Stimulated activated memory B cell treated with anti-CD40 and anti-IgM and Interleukin-4, amounts not matched to agents 10 μg/mL and 1 μg/mL and 100 μg/mL, for 72 hours (primary cell): ENCODE measurements around the gene KRT82.
"Not testable (repeated sequence)": the region's sequence is repeated elsewhere in the genome, so short reads cannot be mapped to it uniquely, and the experiment has no call there.

Experiments
- ATAC-seq: fragments of 150-1000 bp; cut with Tn5 transposase; 2 replicates; pipeline ENCODE4 v1.10.0; 2021
- H3K27ac Mint-ChIP-seq: one replicate; pipeline ENCODE4 v1.8.0; 2022; ENCODE audit warnings: mild to moderate bottlenecking, mixed read lengths
- H3K27me3 Mint-ChIP-seq: one replicate; pipeline ENCODE4 v1.8.0; 2022; ENCODE audit warnings: mixed read lengths
- H3K36me3 Mint-ChIP-seq: one replicate; pipeline ENCODE4 v1.8.0; 2022; ENCODE audit warnings: mixed read lengths
- H3K4me1 Mint-ChIP-seq: one replicate; pipeline ENCODE4 v1.8.0; 2022; ENCODE audit warnings: mixed read lengths
- H3K4me3 Mint-ChIP-seq: one replicate; pipeline ENCODE4 v1.8.0; 2022; ENCODE audit warnings: mild to moderate bottlenecking, moderate library complexity, mixed read lengths
- H3K9me3 Mint-ChIP-seq: one replicate; pipeline ENCODE4 v1.8.0; 2022; ENCODE audit warnings: mixed read lengths

The KRT82 gene

GRCh38 chr12:52356031-52356761 lies 49.9 kb downstream of the KRT82 start:
- Mint-ChIP-seq H3K4me1 (peaks cover 35% of the 10 kb centered on the region), H3K27me3 (peaks cover 32% of the 10 kb centered on the region), H3K9me3 (no peaks in the 10 kb centered on the region), H3K4me3 (no peak overlapping the region), H3K36me3 (no peaks in the 10 kb centered on the region), H3K27ac (no peak overlapping the region)
- ATAC-seq: peak; percentile 32

GRCh38 chr12:52355176-52355575 lies 51.0 kb downstream of the KRT82 start:
- H3K36me3 Mint-ChIP-seq: no peaks in the 10 kb centered on the region
- peaks cover 22% of the 10 kb centered on the region for H3K27me3 Mint-ChIP-seq
- no peak overlapping the region for H3K27ac Mint-ChIP-seq
- no peak for ATAC-seq
- H3K9me3 Mint-ChIP-seq: no peaks in the 10 kb centered on the region
- H3K4me3 Mint-ChIP-seq: no peak overlapping the region
- H3K4me1 Mint-ChIP-seq: peaks cover 34% of the 10 kb centered on the region

DNA sequence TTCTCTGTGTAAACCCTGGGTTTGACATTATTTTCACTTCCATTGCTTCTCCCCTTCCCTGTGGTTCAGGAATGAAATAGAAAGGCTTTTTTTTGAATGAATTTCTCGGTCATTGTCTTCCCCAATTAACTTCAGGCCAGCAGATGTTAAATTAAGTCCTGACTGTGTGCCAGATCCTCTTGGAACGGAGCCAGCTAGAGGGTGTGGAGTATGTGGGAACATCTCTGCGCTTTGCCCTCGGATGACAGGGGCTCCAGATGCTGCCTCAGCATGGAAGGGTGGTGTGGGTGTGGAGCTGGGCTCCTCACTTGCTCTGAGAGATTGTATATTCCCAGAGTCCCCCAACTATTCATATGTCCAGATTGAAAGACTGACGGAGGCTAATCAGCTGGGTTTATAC lies 51.9 kb downstream of the KRT82 start:
- no peak for ATAC-seq
- Mint-ChIP-seq H3K4me1 (peaks cover 25% of the 10 kb centered on the region), H3K4me3 (no peak overlapping the region)

DNA sequence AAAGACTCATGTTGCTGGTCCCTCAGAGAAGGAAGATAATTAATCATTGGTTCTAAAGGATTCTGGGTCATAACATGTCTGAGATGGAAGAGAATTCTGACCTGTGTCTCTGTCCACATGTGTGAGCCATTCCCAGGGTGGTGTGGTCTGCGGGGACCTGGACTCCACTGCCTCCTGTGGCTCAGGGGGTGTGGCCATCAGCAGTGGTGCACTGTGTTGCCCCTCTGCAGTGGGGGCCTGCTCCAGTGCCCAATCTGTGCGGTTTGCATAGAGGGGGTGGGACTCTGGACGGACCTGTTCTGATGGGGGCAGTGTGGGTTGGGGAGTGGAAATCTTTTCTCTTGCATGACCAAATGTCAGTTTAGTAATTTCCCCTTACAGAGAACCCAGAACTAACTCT lies 52.4 kb downstream of the KRT82 start:
- no peak overlapping the region for H3K27ac Mint-ChIP-seq

More for the DNA sequence above, 51.9 kb downstream of the KRT82 start:
- Mint-ChIP-seq H3K27ac (no peak overlapping the region), H3K27me3 (peaks cover 13% of the 10 kb centered on the region), H3K9me3 (no peaks in the 10 kb centered on the region), H3K36me3 (no peaks in the 10 kb centered on the region)

DNA sequence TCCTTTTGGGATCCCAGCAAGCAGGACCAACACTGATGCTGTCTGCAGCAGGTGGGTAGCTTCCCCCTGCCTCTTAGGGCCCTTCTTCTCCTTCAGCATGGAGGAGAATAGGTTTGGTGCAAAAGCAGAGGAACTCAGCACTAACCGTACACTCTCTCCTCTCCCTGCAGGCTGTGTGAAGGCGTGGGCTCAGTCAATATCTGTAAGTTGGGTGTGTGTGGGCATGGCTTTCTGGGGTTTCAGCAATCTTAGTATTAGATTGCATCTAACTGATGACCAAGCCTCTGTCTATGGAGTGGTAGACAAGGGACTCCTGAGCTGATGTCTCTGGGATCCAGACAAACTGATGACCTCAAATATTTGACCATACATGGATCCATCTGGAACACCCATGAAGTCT lies 53.2 kb downstream of the KRT82 start:
- H3K36me3 Mint-ChIP-seq: no peaks in the 10 kb centered on the region
- no peaks in the 10 kb centered on the region for H3K9me3 Mint-ChIP-seq
- ATAC-seq: no peak
- no peak overlapping the region for H3K4me3 Mint-ChIP-seq
- peaks cover 12% of the 10 kb centered on the region for H3K4me1 Mint-ChIP-seq
- H3K27ac Mint-ChIP-seq: no peak overlapping the region
- peaks cover 13% of the 10 kb centered on the region for H3K27me3 Mint-ChIP-seq

More for the DNA sequence above, 52.4 kb downstream of the KRT82 start:
- no peaks in the 10 kb centered on the region for H3K9me3 Mint-ChIP-seq
- H3K27me3 Mint-ChIP-seq: peaks cover 9% of the 10 kb centered on the region
- ATAC-seq: no peak
- H3K36me3 Mint-ChIP-seq: no peaks in the 10 kb centered on the region
- no peak overlapping the region for H3K4me3 Mint-ChIP-seq
- peaks cover 20% of the 10 kb centered on the region for H3K4me1 Mint-ChIP-seq

GRCh38 chr12:52351196-52352059 lies 54.7 kb downstream of the KRT82 start:
- peaks cover 6% of the 10 kb centered on the region for H3K4me1 Mint-ChIP-seq
- no peak overlapping the region for H3K4me3 Mint-ChIP-seq
- H3K36me3 Mint-ChIP-seq: no peaks in the 10 kb centered on the region
- H3K27ac Mint-ChIP-seq: no peak overlapping the region
- peaks cover 17% of the 10 kb centered on the region for H3K27me3 Mint-ChIP-seq
- no peaks in the 10 kb centered on the region for H3K9me3 Mint-ChIP-seq
- ATAC-seq: no peak

DNA sequence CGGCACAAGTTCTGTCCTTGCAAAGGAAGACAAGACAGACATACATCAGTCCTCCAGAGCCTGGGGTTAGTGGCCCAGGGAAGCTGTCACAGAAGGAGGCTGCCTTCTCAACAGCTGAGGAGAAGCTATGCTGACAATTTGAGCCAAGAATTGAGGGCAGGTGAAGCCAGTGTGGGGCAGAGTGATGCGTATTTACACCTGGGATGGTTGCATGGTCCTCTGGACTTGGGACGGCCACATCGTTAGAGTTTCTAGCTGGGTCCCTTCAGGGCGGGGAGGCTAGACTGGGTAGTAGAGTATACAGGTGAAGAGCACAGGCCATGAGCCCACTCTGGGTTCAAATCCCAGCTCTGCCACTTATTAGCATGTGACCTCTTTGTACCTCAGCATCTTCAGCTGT lies 55.3 kb downstream of the KRT82 start:
- Mint-ChIP-seq H3K27ac (no peak overlapping the region), H3K9me3 (no peaks in the 10 kb centered on the region), H3K27me3 (peaks cover 17% of the 10 kb centered on the region), H3K4me1 (peaks cover 6% of the 10 kb centered on the region), H3K4me3 (no peak overlapping the region), H3K36me3 (no peaks in the 10 kb centered on the region)
- ATAC-seq: no peak

- ATAC-seq: no peak
- Mint-ChIP-seq H3K4me1 (peaks cover 6% of the 10 kb centered on the region), H3K27me3 (peaks cover 17% of the 10 kb centered on the region), H3K4me3 (no peak overlapping the region), H3K36me3 (no peaks in the 10 kb centered on the region), H3K27ac (no peak overlapping the region), H3K9me3 (no peaks in the 10 kb centered on the region)
Observed at GRCh38 chr12:52350021-52350620, 56.0 kb downstream of the KRT82 start.

DNA sequence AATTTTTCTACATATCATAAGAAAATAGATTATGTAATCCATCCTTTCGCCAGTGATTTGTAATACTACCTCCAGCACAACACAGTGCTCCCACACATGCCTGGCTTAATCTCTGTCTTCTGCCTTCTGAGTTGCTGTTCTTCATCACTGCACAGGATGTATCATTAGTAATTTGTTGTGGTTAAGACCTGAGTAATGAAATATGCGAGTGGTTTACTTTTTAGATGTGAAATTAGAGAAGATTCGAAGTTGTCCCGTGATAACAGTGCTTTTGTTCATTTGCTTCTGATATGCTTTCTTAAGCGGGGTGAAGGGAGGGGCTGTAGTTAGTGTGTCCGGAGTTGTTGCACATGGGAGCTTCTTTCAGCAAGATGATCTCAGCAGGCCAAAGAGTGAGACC lies 56.9 kb downstream of the KRT82 start:
- no peak for ATAC-seq
- no peak overlapping the region for H3K4me3 Mint-ChIP-seq
- no peak overlapping the region for H3K27ac Mint-ChIP-seq
- H3K27me3 Mint-ChIP-seq: peaks cover 24% of the 10 kb centered on the region
- H3K4me1 Mint-ChIP-seq: peaks cover 6% of the 10 kb centered on the region
- H3K9me3 Mint-ChIP-seq: no peaks in the 10 kb centered on the region
- H3K36me3 Mint-ChIP-seq: no peaks in the 10 kb centered on the region

GRCh38 chr12:52347551-52348510 lies 58.3 kb downstream of the KRT82 start:
- Mint-ChIP-seq H3K4me1 (peaks cover 6% of the 10 kb centered on the region), H3K4me3 (no peak overlapping the region), H3K27me3 (peaks cover 31% of the 10 kb centered on the region), H3K36me3 (no peaks in the 10 kb centered on the region), H3K9me3 (no peaks in the 10 kb centered on the region), H3K27ac (no peak overlapping the region)
- ATAC-seq: no peak

GRCh38 chr12:52347016-52347415 lies 59.1 kb downstream of the KRT82 start:
- Mint-ChIP-seq H3K9me3 (no peaks in the 10 kb centered on the region), H3K4me1 (peaks cover 6% of the 10 kb centered on the region), H3K36me3 (no peaks in the 10 kb centered on the region), H3K27me3 (peaks cover 30% of the 10 kb centered on the region), H3K4me3 (no peak overlapping the region), H3K27ac (no peak overlapping the region)
- ATAC-seq: no peak

GRCh38 chr12:52346593-52346992 lies 59.5 kb downstream of the KRT82 start:
- ATAC-seq: no peak
- no peaks in the 10 kb centered on the region for H3K9me3 Mint-ChIP-seq
- H3K4me3 Mint-ChIP-seq: no peak overlapping the region
- H3K27me3 Mint-ChIP-seq: peaks cover 34% of the 10 kb centered on the region
- H3K36me3 Mint-ChIP-seq: no peaks in the 10 kb centered on the region
- H3K27ac Mint-ChIP-seq: no peak overlapping the region
- H3K4me1 Mint-ChIP-seq: peaks cover 2% of the 10 kb centered on the region

DNA sequence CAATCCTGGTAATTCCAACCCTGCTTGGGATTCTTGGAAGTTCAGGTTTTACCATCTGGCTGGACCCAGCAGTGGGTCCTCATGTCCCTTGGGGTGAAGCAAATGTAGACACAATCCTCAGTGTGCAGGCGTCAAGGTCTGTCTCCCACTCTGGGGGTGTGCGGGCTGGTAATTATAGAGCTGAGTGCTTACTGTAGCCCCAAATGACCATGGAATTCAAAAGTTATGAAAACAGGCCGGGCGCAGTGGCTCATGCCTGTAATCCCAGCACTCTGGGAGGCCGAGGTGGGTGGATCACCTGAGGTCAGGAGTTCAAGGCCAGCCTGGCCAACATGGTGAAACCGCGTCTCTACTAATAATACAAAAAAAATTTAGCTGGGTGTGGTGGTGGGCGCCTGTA lies 61.1 kb downstream of the KRT82 start:
- not testable (repeated sequence) for ATAC-seq, H3K4me3 Mint-ChIP-seq, H3K4me1 Mint-ChIP-seq, H3K36me3 Mint-ChIP-seq, H3K9me3 Mint-ChIP-seq, H3K27ac Mint-ChIP-seq
- H3K27me3 Mint-ChIP-seq: peaks cover 37% of the 10 kb centered on the region

DNA sequence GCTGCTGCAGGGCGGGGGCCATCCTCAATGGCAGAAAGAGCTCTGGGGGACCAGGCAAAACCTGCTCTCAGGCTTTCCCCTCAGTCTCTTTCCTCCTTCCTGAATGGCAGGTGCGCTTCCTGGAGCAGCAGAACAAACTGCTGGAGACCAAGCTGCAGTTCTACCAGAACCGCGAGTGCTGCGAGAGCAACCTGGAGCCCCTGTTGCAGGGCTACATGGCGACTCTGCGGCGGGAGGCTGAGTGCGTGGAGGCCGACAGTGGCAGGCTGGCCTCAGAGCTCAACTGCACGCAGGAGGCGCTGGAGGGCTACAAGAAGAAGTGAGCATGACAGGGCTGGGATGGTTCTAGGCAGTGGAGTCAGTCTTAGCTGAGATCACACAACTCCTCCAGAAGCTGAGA lies 62.0 kb downstream of the KRT82 start:
- Mint-ChIP-seq H3K9me3 (no peaks in the 10 kb centered on the region), H3K4me3 (no peak overlapping the region), H3K4me1 (no peaks in the 10 kb centered on the region), H3K27me3 (peaks cover 45% of the 10 kb centered on the region), H3K27ac (no peak overlapping the region), H3K36me3 (no peaks in the 10 kb centered on the region)
- ATAC-seq: no peak
